Left ventricle myocardium inferior (tissue), 1 donor: ENCODE results near the gene MGLL. TPM values are rescaled to one million over a fixed set of nuclear protein-coding genes. Genes with fewer than 3 reads are reported as not detected.

Source experiments
- DNase-seq: peaks from one replicate; pipeline ENCODE4 v3.0.0-alpha.2; 2020
- H3K27ac ChIP-seq: fragments of 200-600 bp; replicated peaks from 2 replicates; pipeline ENCODE4 v1.8.0; 2021
- H3K27me3 ChIP-seq: fragments of 200-600 bp; 2 replicates; pipeline ENCODE4 v1.8.0; 2021; ENCODE audit warnings: low read depth
- H3K36me3 ChIP-seq: fragments of 200-600 bp; 2 replicates; pipeline ENCODE4 v1.8.0; 2021
- H3K4me1 ChIP-seq: fragments of 200-600 bp; 2 replicates; pipeline ENCODE4 v1.8.0; 2021
- H3K4me3 ChIP-seq: fragments of 200-600 bp; 2 replicates; pipeline ENCODE4 v1.8.0; 2021; ENCODE audit warnings: mild to moderate bottlenecking, moderate library complexity
- H3K9me3 ChIP-seq: fragments of 200-600 bp; replicated peaks from 2 replicates; pipeline ENCODE4 v1.8.0; 2021
- intact Hi-C: fragments of 100-400 bp; cut with micrococcal nuclease; formaldehyde crosslinking; loops from one replicate; pipeline ENCODE4 v1.11.0; 2022
- total RNA-seq: library from RNA; stranded (reverse); fragmentation: NEBNext Ultra II Directional; extraction: Animal tissue kit (Norgen Biotek cat#: 25700); gene quantifications from one replicate; pipeline ENCODE4 v1.2.1, GENCODE V29; 2021
- TF ChIP-seq, protein P1 (sequence below): fragments of 200-600 bp; IDR thresholded peaks from 2 replicates; pipeline ENCODE4 v1.8.0; 2021; ENCODE audit warnings: antibody characterized with exemption, mild to moderate bottlenecking, borderline replicate concordance
- donor health status: DM: no; HTN: yes; CAD: no; lungs with severe emphysema.

MGLL gene
- total RNA-seq, 1 donor from 2014 or later: 67.0 TPM

DNA sequence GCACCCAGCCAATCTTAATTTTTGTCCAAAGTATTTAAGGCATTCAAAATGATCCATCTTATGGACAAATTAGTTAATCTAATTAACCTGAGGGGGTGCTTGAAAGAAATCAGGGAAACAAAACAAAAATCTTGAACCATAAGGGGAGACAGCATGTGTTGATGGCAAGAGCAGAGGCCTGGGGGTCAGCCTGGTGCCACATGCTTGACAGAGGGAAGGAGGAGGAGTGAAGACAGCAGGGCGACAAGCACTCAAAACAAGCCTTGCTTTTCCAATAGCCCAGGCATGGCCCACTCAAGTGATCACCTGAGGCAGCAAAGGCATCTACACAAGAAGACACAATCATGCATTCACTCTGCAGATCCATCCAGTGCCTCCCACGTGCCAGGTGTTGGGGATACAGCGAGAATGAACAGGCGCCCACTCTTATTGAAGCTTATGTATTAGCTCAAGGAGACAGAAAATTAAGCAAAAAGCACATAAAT lies 25.0 kb upstream of the MGLL start:
- no peaks in the 10 kb centered on the region for H3K9me3 ChIP-seq
- H3K27me3 ChIP-seq: no peaks in the 10 kb centered on the region
- H3K27ac ChIP-seq: no peak overlapping the region
- DNase-seq: no peak
- intact Hi-C loops: no loop called here
- TF ChIP-seq, protein P1, sequence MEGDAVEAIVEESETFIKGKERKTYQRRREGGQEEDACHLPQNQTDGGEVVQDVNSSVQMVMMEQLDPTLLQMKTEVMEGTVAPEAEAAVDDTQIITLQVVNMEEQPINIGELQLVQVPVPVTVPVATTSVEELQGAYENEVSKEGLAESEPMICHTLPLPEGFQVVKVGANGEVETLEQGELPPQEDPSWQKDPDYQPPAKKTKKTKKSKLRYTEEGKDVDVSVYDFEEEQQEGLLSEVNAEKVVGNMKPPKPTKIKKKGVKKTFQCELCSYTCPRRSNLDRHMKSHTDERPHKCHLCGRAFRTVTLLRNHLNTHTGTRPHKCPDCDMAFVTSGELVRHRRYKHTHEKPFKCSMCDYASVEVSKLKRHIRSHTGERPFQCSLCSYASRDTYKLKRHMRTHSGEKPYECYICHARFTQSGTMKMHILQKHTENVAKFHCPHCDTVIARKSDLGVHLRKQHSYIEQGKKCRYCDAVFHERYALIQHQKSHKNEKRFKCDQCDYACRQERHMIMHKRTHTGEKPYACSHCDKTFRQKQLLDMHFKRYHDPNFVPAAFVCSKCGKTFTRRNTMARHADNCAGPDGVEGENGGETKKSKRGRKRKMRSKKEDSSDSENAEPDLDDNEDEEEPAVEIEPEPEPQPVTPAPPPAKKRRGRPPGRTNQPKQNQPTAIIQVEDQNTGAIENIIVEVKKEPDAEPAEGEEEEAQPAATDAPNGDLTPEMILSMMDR: no peak
- no peaks in the 10 kb centered on the region for H3K36me3 ChIP-seq
- H3K4me1 ChIP-seq: no peaks in the 10 kb centered on the region
- no peak overlapping the region for H3K4me3 ChIP-seq

DNA sequence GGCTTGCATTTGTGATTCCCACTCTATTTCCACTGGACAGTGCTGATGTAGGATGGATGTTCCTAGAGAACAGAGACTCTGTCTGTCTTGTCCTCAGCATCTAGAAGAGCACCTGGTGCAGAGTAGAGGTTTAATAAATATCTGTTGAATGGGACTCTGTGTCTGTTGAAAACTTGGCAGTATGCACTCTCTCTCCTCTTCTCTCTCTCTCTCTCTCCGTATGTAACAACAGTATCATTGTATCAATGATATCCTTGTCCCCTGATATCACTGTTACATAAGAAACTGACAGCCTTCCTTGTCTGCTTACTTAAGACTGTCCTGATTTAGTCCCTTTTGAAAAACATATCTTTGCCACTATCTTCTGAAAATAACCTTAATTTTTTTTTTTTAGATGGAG lies 24.3 kb upstream of the MGLL start:
- H3K27ac ChIP-seq: no peak overlapping the region
- intact Hi-C loops: no loop called here
- no peaks in the 10 kb centered on the region for H3K36me3 ChIP-seq
- H3K4me1 ChIP-seq: no peaks in the 10 kb centered on the region
- H3K4me3 ChIP-seq: no peak overlapping the region
- H3K9me3 ChIP-seq: no peaks in the 10 kb centered on the region
- H3K27me3 ChIP-seq: no peaks in the 10 kb centered on the region
- DNase-seq: no peak
- TF ChIP-seq, protein P1: no peak

DNA sequence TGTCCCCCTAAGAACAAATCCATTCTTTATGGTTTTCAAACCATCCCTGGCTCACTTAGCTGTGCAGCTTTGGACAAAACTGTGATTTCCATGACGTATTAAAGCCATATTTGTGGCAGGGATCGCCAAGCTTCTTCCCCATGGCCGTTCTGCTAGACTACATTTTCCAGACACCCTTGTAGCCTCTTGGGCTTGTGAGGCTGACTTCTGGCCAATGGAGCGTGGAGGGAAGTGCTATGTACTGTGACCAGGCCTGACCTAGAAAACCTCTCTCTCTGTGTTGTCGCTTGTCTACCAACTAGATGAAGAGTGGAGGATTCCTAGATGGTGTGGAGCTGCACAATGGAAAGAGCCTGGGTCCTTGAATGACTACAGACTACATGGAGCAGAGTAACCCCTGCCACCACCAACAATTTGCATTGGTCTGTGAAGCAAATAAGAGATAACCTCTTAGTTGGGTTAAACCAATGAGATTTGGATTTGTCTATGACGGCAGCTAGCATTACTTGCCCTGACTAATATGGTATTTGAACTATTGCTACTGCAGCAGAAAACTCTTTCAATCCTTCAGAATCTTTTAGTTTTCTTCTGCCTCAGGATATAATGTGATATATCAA lies 22.1 kb upstream of the MGLL start:
- DNase-seq: no peak
- Histone ChIP-seq H3K27me3 (no peaks in the 10 kb centered on the region), H3K36me3 (no peaks in the 10 kb centered on the region), H3K4me1 (no peaks in the 10 kb centered on the region), H3K27ac (no peak overlapping the region), H3K9me3 (no peaks in the 10 kb centered on the region), H3K4me3 (no peak overlapping the region)
- intact Hi-C loops: no loop called here
- TF ChIP-seq, protein P1: no peak

DNA sequence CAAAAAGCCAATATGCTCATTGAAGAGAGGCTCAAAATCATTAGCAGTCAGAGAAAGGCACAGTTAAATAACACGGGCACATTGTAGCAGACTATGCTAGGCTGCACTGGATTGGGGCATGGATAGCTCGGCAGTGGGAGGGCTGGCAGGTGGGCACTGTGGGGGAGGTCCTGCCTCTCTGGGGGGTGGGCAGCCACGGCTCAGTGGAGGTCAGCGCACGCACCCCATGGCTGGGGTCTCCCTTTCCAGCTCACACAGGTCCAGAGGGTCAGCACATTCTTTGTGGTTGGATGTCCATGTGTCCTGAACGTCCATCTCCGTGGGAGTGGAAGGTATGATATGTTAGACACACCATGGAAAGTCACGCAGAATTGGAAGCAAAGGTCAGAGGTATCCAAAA lies 18.4 kb upstream of the MGLL start:
- H3K4me1 ChIP-seq: no peaks in the 10 kb centered on the region
- H3K9me3 ChIP-seq: no peaks in the 10 kb centered on the region
- H3K4me3 ChIP-seq: no peak overlapping the region
- intact Hi-C loops: no loop called here
- TF ChIP-seq, protein P1: no peak
- H3K27me3 ChIP-seq: no peaks in the 10 kb centered on the region
- H3K27ac ChIP-seq: no peak overlapping the region
- no peaks in the 10 kb centered on the region for H3K36me3 ChIP-seq
- DNase-seq: no peak

DNA sequence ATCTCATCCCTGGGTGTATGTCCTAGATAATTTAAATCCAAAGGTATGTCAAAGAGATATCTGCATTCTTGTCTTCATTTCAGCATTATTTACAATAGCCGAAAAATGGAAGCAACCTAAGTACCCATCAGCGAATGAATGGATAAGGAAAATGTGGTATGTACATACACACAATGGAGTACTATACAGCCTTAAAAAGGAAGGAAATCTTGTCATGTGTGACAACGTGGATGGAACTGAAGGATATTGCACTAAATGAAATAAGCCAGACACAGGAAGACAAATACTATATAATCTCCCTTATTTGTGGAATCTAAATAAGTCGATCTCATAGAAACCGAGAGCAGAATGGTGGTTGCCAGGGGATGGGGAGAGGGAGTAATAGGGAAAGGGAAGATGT lies 16.8 kb upstream of the MGLL start:
- Histone ChIP-seq H3K27ac (no peak overlapping the region), H3K27me3 (no peaks in the 10 kb centered on the region), H3K4me1 (no peaks in the 10 kb centered on the region), H3K36me3 (no peaks in the 10 kb centered on the region), H3K9me3 (no peaks in the 10 kb centered on the region), H3K4me3 (no peak overlapping the region)
- TF ChIP-seq, protein P1: no peak
- intact Hi-C loops: no loop called here
- DNase-seq: no peak
